Activated naive CD4-positive, alpha-beta T cell treated with anti-CD3 and anti-CD28 coated beads, Interleukin-2, amount 50 U/mL, for 16 hours (primary cell): ENCODE measurements around the gene SARM1.
"Not testable (repeated sequence)": the region's sequence is repeated elsewhere in the genome, so short reads cannot be mapped to it uniquely, and the experiment has no call there.

ENCODE experiments used
- DNase-seq: peaks from one replicate; pipeline ENCODE4 v3.0.0-alpha.2; 2020

Gene SARM1

DNA sequence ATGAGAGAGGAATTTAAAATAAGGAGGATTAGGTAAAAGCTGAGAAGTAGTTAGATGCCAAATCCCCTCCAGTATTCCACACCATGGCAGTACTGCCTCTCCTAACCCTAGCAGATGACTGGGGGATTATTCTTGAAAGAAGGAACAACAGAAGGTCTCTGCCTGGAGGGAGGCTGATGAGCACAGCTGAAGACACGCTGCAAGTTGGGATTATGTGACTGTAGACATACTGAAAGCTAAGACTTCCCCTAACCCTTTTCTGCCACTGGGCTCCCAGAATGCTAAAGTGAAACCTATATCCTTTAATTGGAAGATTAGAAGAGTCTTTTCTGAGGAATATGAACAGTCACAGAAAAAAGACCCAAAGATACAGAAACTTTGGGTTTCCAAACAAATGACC, 62.2 kb downstream of the SARM1 start:
- DNase-seq, result no peak

DNA sequence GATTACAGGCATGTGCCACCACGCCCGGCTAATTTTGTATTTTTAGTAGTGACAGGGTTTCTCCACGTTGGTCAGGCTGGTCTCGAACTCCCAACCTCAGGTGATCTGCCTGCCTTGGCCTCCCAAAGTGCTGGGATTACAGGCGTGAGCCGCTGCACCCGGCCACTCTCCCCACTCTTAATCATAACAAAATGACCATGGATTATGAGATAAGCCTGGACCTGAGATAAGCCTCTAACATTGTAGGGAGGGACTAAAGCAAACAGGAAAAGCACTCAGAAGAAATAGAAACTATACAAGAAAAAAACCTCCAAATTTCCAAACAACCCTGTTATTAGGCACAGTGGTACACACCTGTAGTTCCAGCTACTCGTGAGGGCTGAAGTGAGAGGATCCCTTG, 62.8 kb downstream of the SARM1 start:
- DNase-seq, result not testable (repeated sequence)

GRCh38 chr17:28443901-28444638, 72.6 kb downstream of the SARM1 start:
- DNase-seq, result no peak

- DNase-seq, result no peak
Measured at GRCh38 chr17:28446716-28447395, 75.4 kb downstream of the SARM1 start.

DNA sequence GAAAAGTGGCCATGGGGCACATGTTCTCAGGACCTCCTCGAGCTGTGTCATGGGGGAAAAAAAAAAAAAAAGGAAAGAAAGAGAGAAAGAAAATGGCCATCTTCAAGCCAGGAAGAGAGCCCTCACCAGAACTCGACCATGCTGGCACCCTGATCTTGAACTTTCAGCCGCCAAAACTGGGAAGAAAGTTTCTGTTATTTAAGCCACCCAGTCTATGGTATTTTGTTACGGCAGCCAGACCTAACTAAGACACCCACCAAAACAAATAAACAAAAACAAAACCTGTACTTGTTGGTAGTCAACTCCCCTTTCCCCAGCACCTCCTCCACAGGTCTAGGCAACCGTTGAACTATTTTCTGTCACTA, 75.9 kb downstream of the SARM1 start:
- DNase-seq, result no peak

- no peak for DNase-seq
Measured at GRCh38 chr17:28449859-28450258, 78.4 kb downstream of the SARM1 start.
